ENCODE data around the gene SCRT2. TPM values are rescaled to one million over a fixed set of nuclear protein-coding genes. Genes with fewer than 3 reads are reported as not detected.

Gene SCRT2
- total and polyA plus RNA-seq, 2 of the 4 experiments (the other 2 are of a cell fraction): not detected

- no peak for ATAC-seq (ENCODE audit: low read depth)
- Histone ChIP-seq H3K36me3 (ENCODE audit: control insufficient read depth, insufficient read depth, low read length) (no peaks in the 10 kb centered on the region), H3K27ac (ENCODE audit: insufficient read depth, low read length) (no peak overlapping the region), H3K23ac (ENCODE audit: low read depth, low read length) (no peak overlapping the region), H3K27me3 (ENCODE audit: control insufficient read depth, insufficient read depth, low read length) (peaks cover 31% of the 10 kb centered on the region), H3K9me3 (ENCODE audit: control insufficient read depth, insufficient read depth, low read length) (no peaks in the 10 kb centered on the region), H2AFZ (replicated peaks; ENCODE audit: low read length, poor library complexity) (no peak overlapping the region), H3K4ac (ENCODE audit: low read depth, low read length) (no peak overlapping the region), H2BK20ac (ENCODE audit: low read depth, low read length) (no peak overlapping the region), H4K91ac (ENCODE audit: insufficient read depth, low read depth, low read length) (no peak overlapping the region), H3K4me1 (ENCODE audit: control insufficient read depth, insufficient read depth, low read length) (no peaks in the 10 kb centered on the region), H4K8ac (ENCODE audit: low read depth in 2 of 2, low read length in 2 of 2) (no peak overlapping the region), H4K5ac (ENCODE audit: low read depth, low read length) (no peak overlapping the region), H3K79me1 (ENCODE audit: low read depth in 1 of 2, low read length in 2 of 2) (no peaks in the 10 kb centered on the region), H3K14ac (replicated peaks; ENCODE audit: low read depth, low read length) (no peak overlapping the region), H3K9me1 (ENCODE audit: insufficient read depth, low read length) (no peaks in the 10 kb centered on the region), H3K18ac (ENCODE audit: low read depth, low read length) (no peak overlapping the region), H3K56ac (ENCODE audit: extremely low read depth, insufficient read depth, low read length) (no peak overlapping the region), H2BK120ac (ENCODE audit: low read depth, low read length) (no peak overlapping the region), H2BK15ac (ENCODE audit: low read depth, low read length) (no peak overlapping the region), H3K4me3 (ENCODE audit: insufficient read depth, low read depth, low read length) (no peak overlapping the region), H4K20me1 (ENCODE audit: insufficient read depth, low read length) (no peaks in the 10 kb centered on the region; the same call in 1 of the 2 replicates), H2AK9ac (replicated peaks; ENCODE audit: low read depth, low read length, poor library complexity) (no peak overlapping the region), H2BK5ac (ENCODE audit: low read depth, low read length, poor library complexity, severe bottlenecking) (no peak overlapping the region), H2AK5ac (ENCODE audit: low read depth, low read length) (no peak overlapping the region), H3K9ac (ENCODE audit: low read depth, low read length) (no peak overlapping the region), H3K4me2 (ENCODE audit: low read depth, low read length) (no peak overlapping the region)
- in situ Hi-C loops (cut with MboI; ENCODE audit: low sequenced_read_pairs) (no loop called here), intact Hi-C loops (cut with micrococcal nuclease) (no loop called here), dilution Hi-C loops (cut with HindIII; ENCODE audit: low sequenced_read_pairs, unreplicated experiment) (no loop called here)
- BruUV-seq (replicated peaks): no TSS peak
- WGBS, 2 experiments (ENCODE audit: extremely low coverage in 2 of 2, insufficient read length in 1 of 2): 26% methylated on average over 5 of the region's 11 CpGs; no CpG with 5 or more reads in 1 of the 2 experiments
- POLR2A ChIA-PET (ENCODE audit: unreplicated experiment): no interaction called here
- TF ChIP-seq CEBPB (IDR thresholded peaks at IDR 0.05; ENCODE audit: low read depth, low read length) (no peak), SMC3 (IDR thresholded peaks at IDR 0.05; ENCODE audit: low read depth, low read length) (no peak), MXI1 (IDR thresholded peaks at IDR 0.05; ENCODE audit: borderline replicate concordance, low read depth, low read length) (no peak)
- no peak for DNase-seq
- CTCF ChIA-PET: interaction anchor here (0.7 to 1.1 kb wide), 2 partner anchors 9 to 17 kb away, joined by 3 read pairs; no protein-coding TSS in a partner anchor
Observed at GRCh38 chr20:719816-720215, 44.2 kb upstream of the SCRT2 start.
